Measurements from ENCODE around the gene DDX59. TPM values are rescaled to one million over a fixed set of nuclear protein-coding genes. Genes with fewer than 3 reads are reported as not detected.
A peak's percentile ranks its signal among the peaks of the same experiment; 100 is the strongest.

The DDX59 gene
- total RNA-seq, 1 donor from 2014 or later = 20.4 TPM

- FAIRE-seq (no peak), DNase-seq (ENCODE audit: low spot score in 2 of 2) (no peak)
Measured at GRCh38 chr1:200671235-200671786, 1.6 kb upstream of the DDX59 start.

GRCh38 chr1:200670242-200671118 is 773 bp upstream of the DDX59 start:
- FAIRE-seq = no peak
- peak; percentile 51 to 53 for DNase-seq (ENCODE audit: low spot score in 2 of 2)

DNA sequence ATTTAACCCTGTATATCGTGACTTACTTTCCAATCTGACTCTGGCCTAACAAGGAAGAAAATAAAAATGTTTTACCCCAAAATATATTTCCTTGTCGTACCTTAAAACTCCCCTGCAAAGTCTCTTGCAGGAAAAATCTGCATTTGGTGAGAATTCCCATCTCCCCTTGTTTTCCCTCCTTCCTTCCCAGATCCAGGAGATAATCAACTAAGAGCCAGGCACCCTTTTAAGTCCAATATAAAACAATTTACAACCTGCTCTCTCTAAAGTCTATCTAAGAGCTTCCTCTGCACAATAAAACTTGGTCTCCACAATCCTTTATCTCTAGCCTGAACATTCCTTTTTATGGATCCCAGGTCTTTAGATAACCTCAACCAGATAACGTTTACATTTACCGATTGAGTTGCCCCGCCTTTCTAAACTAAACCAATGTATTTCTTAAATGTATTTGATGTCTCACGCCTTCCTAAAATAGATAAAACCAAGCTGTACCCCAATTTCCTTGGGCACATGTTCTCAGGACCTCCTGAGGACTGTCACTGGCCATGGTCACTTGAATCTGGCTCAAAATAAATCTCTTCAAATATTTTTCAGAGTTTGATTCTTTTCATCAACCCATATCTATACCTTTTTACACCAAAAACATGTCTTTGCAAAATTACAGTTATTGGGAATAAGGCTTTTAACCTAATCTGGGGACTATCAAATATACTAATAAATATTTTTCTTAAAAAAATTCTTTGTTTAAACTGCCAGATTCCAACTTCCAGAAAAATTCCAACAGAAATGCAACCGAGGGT is 993 bp downstream of the DDX59 start:
- DNase-seq (ENCODE audit: low spot score in 2 of 2) (no peak), FAIRE-seq (no peak)

GRCh38 chr1:200666309-200666708 is 3.4 kb downstream of the DDX59 start:
- FAIRE-seq (no peak), DNase-seq (ENCODE audit: low spot score in 2 of 2) (no peak)

DNA sequence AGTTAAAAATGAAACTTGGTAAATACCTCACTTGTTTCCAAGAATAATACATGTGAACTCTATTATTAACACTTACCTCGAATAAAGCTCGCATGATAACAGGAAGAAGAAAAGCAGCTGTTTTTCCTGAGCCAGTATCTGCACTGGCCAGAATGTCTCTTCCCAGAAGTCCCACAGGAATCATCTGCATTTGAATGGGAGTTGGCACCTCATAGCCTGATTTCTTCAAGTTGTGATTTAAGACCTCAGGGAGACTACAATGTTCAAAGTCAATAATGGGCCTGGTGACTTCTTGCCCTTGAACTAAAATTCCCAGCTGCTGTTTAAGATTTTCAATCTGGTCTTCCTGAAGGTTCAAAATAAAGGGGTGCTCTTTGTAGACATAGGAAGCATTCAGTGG is 3.8 kb downstream of the DDX59 start:
- FAIRE-seq = no peak
- no peak for DNase-seq (ENCODE audit: low spot score in 2 of 2)

- FAIRE-seq (no peak), DNase-seq (ENCODE audit: low spot score in 2 of 2) (no peak)
Measured at GRCh38 chr1:200660719-200661118, 9.0 kb downstream of the DDX59 start.

GRCh38 chr1:200659269-200659668 is 10.4 kb downstream of the DDX59 start:
- FAIRE-seq (no peak), DNase-seq (ENCODE audit: low spot score in 2 of 2) (no peak)

DNA sequence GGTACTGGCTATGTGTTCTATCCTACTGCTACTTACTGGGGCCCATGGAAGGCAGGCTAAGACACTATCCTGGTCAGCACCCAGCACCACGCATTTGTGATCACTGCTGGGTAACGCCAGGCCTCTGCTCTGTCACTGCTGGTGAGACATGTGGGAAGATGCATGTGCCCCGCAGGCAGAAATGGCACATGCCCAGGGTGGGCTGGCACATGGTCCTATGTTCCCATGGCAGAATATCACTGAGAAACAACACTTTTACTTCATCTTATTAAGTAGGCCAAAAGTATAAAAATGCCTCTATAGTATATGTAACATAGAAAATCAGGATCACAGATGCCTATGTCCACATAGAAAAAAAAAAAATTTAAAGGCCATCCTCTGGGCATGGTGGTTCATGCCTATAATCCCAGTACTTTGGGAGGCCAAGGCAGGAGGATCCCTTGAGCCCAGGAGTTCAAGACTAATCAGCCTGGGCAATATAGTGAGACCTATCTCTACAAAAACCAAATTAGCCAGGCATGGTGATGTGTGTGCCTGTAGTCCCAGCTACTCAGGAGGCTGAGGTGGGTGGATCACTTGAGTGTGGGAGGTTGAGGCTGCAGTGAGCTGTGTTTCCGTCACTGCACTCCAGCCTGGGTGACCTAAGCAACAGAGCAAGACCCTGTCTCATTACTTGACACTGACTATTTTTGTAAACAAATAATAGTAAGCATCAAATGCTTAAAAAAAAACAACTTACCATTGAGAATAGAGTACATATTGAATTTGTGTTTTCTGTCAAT is 11.5 kb downstream of the DDX59 start:
- DNase-seq (ENCODE audit: low spot score in 2 of 2) = no peak
- no peak for FAIRE-seq

DNA sequence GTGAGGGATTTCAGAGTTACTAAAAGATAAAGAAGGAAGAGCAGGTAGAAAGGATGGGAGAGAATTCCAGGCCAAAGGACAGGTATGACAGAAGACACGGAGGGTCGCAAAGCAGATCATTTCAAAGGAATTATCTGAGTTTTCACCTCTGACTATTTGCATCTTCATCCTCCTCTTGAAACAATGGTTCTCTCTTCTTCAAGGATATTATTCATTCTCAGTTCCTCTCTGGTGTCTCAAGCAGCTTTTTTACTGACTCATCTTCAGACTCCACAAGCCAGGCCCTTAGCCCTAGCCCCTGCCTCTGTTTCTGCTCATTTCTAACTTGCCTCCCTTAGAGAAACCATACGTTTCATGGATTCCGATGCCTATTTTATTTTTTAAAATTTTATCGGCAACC is 15.0 kb downstream of the DDX59 start:
- no peak for FAIRE-seq
- DNase-seq (ENCODE audit: low spot score in 2 of 2) = no peak

DNA sequence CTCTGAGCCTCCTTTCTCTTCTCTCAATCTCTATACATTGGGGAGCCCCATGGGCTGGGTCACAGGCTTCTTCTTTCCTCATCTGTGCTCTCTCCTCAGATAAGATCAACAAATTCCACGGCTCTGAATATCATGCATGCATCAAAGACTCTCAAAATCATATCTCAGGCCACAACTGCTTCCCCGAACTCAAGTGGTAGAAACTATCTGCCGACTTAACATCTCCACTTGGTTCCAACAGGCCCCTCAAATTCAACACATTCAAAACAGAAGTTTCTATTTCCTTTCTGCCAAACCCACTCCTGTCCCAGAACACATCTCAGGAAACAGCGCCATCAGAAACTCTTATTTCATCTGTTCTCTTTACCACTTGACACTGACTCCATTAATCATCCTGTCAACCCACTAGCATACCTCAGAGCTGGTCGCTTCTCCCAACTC is 16.7 kb downstream of the DDX59 start:
- FAIRE-seq = no peak

DNA sequence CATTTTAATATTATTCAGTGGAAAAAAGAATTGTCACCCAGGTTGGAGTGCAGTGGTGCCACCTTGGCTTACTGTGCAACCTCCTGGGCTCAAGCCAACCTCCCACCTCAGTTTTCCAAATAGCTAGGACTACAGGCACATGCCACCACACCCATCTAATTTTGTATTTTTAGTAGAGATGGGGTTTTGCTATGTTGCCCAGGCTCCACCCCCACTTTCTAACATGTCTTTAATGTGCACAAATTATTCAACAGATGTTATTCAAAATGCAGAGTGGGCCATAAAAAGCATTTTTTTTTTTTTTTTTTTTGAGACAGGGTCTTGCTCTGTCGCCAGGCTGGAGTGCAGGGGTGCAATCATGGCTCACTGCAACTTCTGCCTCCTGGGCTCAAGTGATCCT is 17.3 kb downstream of the DDX59 start:
- no peak for FAIRE-seq
- no peak for DNase-seq (ENCODE audit: low spot score in 2 of 2)

More for the DNA sequence above, 16.7 kb downstream of the DDX59 start:
- DNase-seq (ENCODE audit: low spot score in 2 of 2) = no peak

DNA sequence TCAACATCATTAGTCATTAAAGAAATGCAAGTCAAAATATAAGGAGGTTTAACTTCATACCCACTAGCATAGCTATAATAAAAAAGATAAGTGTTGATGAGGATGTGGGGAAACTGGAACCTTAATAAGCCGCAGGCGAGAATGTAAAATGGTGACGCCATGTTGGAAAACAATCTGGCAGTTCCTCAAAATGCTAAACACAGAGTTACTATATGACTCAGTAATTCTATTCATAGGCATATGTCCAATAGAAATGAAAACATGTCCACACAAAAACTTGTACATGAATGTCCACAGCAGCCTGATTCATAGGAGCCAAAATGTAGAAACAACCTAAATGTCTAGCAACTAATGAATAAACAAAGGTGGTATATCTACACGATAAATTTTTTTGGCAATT is 23.2 kb downstream of the DDX59 start:
- no peak for DNase-seq (ENCODE audit: low spot score in 2 of 2)
- no peak for FAIRE-seq

DNA sequence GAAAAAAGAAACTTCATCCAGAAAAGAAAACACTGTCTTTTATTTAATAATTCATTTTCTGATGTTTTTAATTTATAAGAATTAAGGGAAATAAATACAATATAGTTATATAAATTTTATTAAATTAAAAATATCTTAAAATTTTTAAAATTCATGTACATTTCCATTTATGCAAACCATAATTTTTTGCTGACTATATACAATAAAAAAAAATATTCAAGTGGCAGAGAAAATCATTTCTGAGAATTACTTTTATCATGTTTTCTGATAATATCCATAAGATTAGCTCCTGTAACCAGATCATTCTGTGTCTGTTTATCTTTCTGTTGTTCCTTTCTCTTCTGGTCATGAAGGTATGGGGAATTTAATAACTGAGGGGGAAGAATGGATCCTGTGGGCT is 25.7 kb downstream of the DDX59 start:
- FAIRE-seq (peak; percentile 26), DNase-seq (ENCODE audit: low spot score in 2 of 2) (no peak)

GRCh38 chr1:200642481-200642880 is 27.2 kb downstream of the DDX59 start:
- FAIRE-seq = no peak
- no peak for DNase-seq (ENCODE audit: low spot score in 2 of 2)

- no peak for FAIRE-seq
- DNase-seq (ENCODE audit: low spot score in 2 of 2) = no peak
Measured at GRCh38 chr1:200640963-200641401, 28.7 kb downstream of the DDX59 start.

DNA sequence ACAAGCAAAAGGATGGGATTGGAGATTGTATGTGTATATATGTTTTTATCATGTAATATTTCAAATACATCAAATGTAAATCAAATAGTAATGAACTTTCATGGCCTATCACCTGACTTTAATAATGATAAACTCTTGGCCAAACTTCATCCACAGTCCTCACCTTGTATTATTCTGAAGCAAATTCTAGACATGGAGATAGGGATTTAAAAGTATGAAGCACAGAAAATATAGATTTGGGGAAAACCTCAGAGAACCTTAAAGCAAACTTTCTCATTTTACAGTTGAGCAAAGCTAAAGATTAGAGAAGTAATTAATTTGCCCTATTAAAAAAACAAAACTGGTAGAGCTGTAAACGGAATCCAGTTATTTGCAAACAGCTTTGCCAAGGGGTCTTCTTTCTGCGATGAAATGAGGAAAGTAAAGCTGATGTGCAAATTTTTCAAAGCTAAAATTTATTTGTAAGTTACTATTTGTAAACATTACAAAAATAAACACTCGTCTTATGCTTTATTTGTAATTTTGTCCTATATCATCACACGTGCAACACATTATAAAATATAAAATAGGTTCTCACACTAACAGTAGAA is 29.2 kb downstream of the DDX59 start:
- DNase-seq (ENCODE audit: low spot score in 2 of 2) = no peak
- FAIRE-seq = no peak

- FAIRE-seq (no peak), DNase-seq (ENCODE audit: low spot score in 2 of 2) (no peak)
Measured at GRCh38 chr1:200638073-200638472, 31.6 kb downstream of the DDX59 start.

DNA sequence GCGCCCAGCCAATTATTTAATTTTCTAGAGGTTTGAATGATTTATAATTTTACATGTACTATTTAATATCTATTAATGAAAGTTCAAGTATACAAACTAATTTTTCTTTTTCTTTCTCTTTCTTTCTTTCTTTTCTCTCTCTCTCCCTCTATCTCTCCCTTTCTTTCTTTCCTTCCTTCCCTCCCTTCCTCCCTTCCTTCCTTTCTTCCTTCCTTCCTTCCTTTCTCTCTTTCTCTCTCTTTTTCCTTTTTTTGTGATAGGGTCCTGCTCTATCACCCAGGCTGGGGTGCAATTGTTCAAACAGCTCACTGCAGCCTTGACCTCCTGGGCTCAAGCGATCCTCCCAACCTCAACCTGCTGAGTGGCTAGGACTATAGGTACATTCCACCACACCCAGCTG is 33.0 kb downstream of the DDX59 start:
- DNase-seq (ENCODE audit: low spot score in 2 of 2) = no peak
- no peak for FAIRE-seq

DNA sequence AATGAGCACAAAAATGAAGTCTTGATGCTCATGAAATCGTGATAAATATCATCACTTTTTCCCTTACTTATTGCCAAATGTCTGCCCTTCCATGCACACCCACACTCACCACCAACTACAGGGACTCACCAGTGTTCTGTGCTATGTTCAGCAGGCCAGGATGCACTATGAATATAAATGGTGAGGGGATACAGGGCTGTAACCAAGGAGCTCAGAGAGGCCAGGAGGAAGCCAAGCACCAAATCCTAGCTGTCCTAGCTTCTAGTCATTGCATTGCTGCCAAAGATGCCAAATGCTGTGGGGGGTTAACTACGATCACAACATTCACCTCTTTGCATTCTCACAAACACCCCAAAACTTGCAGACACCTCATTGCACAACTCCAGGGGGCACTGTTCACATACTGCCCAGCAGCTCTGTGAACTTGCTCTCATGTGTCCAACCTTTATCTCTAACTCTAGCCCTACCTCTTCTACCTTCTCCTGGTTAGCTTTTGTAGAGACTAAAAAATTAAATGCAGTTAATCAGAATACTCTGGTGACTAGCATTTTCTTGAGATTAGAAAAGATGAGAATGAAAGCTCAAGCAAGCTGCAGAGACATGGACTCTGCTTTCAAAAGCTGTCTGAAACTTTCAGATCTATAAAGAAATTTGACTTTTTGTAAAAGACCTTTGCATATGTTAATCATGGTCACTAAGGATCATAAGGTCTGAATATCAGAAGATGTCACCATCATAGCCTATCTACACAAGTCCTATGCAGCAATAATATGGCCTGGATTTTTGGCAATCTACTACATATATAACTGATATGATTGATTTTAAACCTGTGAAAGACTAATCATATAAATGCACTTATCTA is 35.2 kb downstream of the DDX59 start:
- FAIRE-seq (no peak), DNase-seq (ENCODE audit: low spot score in 2 of 2) (no peak)

All from frontal cortex (tissue), 4 donors.